Daoy (cell line): ENCODE measurements around the gene PRXL2B. TPM values are rescaled to one million over a fixed set of nuclear protein-coding genes. Genes with fewer than 3 reads are reported as not detected.

Experiments
- DNase-seq: peaks from one replicate; pipeline ENCODE4 v3.0.0-alpha.2; 2015; ENCODE audit warnings: low read depth
- total RNA-seq: library from RNA; depleted of rRNA; stranded (reverse); fragments of >200 nt; shearing (Covaris generic); gene quantifications from 2 replicates; pipeline ENCODE4 v1.2.3, GENCODE V29; 2014

Gene PRXL2B
- total RNA-seq, 1 experiment from 2014 or later, result 13.0 TPM

DNA sequence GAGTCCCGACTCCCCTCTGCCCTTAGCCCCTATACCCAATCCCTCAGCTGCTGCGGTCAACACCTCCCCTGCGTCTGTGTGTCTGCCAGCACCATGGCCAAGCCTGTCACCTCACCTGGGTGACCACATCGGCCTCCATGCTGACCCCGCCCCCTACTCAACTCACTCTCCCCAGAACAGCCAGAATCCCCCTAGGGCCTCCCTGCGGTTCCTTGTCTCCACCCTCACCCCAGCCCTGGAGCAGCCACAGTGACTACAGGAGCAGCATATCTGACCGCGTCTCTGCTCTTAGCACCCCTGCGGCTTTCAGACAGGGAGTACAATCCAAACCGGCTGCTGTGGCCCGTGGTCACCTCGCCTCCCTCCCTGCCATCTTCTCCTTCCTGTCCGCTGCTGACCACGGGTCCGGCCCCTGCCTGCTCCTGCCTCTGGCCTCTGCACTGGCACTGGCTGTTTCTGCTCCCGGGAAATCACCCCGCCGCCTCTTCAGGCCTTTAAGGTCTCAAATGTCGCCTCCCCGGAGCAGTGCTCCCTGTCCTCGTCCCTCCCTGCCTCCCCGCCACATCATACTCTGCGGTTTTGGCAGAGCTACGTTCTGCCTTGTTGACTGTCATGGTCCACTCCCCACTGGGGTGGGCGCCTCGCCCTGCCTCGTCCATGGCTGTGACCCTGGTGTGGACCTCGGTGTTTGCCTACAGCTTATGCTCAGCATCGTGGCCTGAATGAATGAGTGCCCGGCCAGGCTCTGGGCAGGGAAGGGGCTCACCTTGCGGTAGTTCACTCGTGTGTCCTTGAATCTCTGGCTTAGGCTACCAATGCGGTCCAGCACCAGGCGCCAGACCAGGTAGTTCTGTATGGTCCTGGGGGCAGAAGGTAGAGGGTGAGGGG lies 11.1 kb downstream of the PRXL2B start:
- no peak for DNase-seq

DNA sequence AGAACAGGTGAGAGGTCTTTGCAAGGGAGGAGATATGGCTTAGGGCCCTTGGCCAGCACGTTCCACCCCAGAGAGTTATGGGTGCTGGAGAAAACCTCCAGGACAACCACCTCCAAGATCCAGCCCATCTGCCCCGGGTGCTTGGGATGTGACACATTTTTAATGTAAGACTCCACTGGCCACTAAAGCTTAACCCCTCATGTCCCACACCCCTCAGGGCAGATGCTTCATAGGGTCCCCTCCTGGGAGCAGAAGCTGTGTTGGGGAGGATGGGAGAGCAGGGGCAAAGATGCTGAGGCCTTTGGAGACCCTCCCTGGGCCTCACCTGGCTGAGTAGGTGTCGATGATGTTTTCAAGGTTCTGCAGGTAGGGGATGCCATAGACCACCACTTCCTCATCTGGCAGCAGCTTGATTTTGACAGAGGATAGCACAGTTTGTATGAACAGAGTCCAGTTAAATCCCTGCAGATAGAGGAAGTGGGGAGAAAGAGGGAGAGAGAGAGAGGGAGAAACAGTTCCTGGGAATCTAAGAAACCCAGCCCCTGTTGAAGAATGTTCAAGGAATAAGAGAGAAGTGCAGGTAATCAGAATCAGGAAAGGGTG lies 11.9 kb downstream of the PRXL2B start:
- no peak for DNase-seq

DNA sequence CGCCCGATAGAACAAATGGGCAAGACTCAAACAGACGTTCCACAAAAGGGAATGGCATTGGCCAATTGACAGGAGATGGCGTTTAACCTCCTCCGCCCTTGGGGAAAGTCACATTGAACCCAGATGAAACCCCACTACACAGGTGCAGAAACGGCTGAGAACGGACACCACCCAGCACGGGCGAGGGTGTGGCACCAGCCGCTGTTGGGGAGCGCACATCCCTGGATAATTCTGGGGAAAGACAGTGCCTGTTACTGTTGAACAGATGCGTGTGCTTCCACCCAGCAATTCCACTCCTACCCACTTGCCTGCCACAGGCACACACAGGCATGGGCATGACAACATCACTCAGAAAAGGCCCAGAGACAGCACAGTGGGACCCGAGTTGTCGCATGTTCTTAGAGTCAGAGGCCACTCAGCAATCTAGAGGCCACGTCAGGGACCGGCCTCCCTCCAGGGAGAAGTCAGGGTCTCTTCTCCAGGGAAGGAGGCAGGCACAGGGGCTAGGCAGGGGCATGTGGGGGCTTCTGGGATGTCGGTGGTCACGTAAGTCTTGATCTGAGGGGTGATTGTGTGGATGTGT lies 15.2 kb downstream of the PRXL2B start:
- no peak for DNase-seq

DNA sequence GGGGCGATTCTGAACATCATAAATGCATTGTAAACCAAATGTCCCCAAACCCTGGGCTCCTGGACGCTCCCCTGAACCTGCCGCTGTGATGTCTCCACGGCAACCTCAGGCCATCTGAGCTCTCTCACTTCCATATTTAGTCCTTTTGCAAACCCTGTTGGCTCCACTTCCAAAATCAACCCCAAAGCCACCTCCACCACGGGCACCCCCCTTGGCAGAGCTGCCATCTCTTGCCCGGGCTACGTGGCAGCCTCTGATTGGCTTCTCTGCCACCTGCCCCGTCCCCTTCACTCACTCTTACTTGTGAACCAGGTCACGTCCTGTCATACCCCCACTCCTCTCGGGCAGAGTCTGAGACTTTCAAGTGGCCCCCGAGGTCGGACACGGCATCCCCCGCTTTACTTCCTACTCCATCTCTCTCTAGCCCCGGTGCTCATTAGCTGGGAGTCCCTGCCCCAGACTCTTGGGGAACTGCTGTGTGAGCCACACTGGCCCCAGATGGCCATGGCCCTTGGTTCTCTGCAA lies 15.8 kb downstream of the PRXL2B start:
- DNase-seq, result no peak

DNA sequence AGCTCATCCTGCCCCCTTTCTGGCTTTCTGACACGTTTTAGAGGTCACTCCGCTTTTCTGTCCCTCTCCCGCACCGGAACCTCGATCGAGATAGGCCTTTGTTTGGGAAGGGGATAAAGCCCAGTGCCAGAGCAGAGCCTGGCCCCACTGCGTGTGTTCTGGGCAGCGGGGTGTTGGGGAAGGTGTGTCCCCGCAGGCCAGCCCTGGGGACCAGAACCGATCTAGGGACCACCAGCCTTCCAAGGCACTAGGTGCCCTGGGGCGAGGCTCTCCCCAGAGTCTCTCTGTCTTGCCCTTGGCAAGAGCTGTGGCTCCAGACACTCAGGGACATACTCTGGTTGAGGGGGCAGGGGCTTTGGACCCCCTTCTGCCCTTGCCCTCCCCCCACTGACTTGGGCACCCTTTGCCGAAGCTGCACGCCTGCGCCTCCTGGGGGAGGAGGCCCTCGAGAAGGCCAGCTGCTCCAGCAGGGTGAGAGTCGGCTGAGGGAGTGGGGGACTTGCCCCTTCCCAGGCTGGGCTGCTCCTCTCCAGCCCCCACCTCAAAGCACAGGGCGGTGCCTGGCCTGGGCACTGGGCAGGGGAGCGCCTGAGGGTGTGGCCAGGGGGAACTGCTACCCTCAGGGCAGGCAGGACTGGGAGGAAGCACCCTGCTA lies 16.4 kb downstream of the PRXL2B start:
- no peak for DNase-seq

DNA sequence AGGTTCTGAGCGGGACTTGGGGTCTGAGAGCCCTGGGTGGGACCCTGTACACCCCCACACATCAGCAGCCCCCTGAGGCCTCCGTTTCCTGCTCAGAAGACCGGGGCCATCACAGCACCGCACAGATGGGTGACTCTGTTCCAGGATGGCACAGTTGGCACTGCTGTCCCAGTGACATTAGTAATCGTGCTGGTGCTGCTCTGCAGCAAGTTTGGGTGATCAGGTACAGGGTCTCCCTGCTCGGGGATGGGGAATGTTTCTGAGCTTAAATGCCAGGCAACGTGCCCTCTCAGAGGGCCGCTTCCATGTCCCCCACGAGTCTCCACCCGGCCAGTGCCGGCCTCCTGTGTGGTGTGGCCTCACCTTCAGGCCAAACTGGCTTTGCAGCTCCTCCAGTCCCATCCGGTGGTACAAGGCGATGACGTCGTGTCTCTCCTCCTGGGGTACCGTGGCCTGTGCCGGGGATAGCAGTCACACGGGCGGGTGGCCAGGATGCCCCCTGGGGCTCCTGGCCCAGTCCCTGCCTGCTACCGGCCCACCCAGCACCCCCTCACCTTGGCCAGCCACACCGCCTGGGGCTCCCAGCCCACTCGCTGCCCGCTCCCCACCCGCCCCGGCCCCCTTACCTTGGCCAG lies 17.1 kb downstream of the PRXL2B start:
- DNase-seq, result no peak

DNA sequence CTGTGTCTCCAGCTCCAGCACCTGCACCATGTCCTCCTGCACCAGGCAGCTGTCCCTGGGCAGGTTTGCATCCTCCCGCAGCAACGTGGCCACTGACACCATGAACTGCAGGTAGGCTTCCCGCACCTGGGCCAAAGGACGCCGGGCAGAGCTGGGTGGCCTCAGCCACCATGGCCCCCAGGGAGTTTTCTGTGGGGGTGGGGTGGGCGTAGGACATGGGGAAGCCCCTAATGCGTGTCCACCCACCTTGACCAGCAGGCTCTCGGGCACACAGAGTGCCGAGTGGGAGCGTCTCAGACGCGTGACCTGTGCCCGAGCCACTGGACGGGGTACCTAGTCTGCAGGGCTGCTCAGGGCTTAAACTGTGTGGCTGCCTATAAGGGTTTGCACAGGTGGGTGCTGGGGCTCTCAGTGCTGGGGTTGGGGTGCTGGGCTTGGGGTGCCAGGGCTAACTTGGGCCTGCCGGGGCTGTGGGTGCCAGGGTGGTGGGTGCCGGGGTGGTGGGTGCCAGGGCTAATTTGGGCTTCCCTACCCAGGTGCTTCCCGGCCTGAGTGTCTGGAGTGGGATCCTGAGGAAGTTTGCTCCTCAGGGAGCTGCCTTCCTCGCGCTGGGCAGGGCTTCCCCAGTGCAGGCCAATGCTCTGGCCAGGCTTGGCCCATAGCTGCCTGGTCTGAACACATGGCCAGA lies 17.7 kb downstream of the PRXL2B start:
- no peak for DNase-seq

DNA sequence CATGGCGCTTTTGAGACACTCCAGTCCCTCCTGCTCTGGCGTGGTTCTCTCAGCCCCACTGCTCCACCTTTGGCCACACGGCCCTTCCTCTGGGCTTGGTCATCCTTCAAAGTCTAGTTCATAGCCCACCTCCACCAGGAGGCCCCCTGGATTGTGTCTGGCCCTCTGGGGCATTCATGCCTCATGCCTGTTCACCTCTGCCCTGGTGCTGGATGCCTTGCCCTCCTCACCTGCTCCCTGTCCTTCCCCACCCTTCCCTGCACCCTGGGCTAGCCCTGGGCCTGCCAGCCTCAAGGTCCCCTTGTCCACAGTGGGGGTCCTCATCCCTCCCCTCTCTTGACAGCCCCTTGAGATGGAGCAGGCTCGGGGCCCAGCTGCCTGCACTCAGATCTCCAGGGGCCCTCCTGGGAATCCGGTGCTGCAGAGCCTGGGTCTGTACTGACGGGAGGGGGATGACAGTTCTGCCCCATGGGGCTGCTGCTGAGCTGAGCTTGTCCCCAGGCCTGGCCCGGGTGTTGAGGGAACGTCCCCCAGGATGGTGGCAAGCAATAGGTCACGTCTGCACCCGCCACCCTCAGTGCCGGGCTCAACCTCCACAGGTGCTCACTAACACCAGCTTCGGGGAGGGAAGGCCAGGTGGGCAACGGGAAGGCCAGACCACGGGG lies 18.4 kb downstream of the PRXL2B start:
- DNase-seq, result no peak

DNA sequence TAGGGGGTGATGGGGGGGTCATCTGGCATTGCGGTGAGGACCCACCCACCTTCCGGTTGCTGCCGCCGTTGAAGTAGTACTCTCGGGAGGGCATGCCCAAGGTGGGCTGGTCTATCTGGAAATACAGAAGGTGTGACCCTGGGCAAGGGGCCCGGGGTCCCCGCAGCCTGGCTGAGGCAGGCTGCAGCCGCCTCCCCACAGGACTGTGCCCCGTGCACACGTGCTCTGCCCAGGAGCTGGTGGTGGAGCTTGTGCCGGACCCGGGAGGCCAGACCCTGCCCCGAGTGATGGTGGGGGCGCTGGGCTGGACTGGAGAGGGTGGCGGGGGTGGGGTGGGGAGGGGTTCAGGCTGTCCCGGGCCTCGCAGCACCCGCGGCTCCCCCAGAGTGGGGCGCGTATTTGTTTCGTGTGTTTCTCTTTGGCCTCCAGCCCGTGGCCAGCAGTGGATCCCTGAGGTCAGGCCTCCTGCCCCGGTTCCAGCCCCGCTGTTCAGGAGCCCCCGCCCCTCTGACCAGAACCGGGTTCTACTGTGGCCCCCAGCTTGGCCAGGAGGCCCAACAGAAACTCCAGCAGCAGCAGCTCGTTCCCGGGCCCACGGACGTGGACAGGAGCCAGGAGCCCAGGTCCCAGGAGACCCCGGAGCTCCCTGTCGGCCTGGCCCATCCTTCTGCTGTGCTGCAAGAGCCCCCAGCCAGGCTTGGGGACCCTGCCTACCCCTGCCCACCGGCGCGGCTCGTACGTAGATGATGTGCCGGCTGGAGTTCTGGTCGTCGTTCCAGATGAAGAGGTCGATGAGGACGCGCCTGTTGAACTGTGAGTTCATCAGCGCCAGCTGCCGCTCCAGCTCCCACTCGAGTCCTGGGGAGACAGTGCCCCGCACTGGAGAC lies 19.2 kb downstream of the PRXL2B start:
- DNase-seq, result no peak

DNA sequence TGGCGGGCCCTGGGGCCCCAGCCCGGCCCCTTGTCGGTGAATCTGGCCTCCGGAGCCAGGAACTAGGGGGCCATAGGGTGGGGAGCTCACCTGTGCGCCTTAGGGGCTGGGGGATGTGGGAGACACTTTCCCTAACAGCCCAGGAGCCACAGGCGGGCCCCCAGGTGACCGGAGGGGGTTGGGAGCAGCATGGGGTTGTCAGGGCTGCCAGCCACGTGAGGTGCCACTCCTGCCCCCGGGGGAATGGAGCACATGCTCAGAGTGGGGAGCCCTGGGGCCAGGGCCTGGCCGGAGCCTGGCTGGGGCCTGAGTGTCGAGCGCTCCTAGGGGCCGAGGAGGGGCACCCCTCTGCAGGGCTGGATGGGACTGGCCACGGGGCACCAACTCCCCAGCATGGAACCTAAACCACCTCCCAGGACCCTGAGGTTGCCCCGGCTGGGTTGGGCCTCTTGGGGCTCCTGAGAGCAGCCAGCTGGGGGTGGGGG lies 19.9 kb downstream of the PRXL2B start:
- no peak for DNase-seq

DNA sequence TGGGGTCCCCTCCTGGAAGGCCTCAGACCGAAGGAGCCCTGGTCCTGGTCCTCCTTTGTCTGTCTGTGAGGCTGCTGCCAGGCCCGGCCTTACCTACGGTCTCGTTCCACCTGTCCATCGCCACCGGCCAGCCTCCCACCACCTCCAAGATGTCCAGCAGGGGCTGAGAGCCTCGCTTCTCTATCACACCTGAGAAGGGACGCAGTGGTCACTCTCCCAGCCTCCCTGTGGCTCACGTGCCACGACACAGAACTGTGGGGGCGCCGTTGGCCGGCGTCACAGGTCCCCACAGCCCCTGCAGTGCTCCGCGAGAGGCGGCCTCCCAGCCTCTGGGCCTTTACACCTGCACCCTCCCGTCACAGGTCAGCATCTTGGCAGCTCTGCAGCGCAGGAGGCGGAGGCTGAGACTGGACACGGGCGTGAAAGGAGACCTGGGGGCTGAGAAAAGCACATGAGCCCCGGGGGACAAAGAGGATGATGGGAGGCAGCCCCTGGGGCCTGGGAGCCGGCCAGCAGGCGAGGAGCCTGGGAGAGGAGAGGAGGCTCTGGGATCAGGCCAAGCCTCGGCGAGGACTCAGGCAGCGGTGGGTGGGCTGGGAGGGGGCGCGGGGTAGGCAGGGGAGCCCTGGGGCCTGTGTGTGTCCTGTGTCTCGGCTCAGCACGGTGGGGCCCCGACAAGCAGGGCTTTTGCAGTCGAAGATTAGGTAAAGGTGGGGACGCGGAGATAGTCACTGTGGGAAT lies 20.5 kb downstream of the PRXL2B start:
- DNase-seq, result no peak

DNA sequence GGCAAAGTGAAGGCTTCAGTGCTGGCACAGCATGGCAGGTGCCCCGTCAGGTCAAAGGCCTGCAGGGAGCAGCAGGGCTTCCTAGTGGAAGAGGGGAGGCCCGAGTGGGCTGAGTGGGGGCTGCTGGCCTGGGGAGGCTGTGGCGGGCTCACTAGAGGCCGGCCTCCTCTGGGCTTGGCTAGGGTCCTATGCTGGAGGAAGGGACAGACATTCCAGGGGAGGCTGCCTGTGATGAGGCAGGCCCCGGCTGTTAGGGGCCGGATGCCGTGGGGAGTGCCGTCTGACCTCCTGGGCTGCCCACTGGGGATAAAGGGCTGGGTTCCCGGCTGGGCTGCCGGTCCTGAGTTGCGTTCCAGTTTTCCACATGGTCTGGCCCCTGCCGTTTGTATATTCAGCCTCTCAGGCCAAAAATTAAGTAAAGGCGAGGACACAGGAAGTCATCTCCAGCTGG lies 21.1 kb downstream of the PRXL2B start:
- DNase-seq, result no peak

DNA sequence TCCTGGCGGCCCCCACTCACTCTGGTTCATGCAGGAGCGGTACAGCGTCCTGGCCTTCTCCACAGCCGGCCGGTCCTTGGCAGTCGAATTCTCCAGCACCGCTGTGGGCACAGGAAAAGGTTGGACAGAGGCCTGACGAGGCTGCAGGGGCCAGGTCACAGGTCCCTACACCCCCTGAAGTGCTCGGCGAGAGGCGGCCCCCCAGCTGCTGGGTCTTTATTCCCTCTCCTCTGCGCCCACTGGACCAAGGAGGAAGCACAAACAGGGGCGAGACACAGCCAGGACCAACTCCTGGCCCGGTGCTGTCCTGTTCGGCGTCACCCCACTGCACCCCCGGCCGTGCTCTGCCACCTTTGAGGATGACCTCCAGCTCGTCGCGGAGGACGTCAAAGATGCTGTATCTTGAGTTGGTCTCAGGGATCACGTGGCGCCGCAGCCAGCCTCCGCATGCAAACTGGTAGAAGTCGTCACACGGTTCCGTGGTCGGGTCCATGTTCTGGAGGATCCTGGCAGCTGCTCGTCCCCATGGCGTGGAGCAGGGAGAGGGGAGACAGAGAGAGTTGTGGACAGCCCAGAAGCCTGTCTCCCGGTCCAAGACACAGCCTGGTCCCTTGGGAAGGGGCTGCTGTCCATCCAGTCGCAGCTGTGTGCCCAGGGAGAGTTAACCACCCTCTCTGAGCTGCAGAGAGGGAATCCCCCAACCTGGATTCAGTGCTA lies 22.9 kb downstream of the PRXL2B start:
- DNase-seq, result no peak

DNA sequence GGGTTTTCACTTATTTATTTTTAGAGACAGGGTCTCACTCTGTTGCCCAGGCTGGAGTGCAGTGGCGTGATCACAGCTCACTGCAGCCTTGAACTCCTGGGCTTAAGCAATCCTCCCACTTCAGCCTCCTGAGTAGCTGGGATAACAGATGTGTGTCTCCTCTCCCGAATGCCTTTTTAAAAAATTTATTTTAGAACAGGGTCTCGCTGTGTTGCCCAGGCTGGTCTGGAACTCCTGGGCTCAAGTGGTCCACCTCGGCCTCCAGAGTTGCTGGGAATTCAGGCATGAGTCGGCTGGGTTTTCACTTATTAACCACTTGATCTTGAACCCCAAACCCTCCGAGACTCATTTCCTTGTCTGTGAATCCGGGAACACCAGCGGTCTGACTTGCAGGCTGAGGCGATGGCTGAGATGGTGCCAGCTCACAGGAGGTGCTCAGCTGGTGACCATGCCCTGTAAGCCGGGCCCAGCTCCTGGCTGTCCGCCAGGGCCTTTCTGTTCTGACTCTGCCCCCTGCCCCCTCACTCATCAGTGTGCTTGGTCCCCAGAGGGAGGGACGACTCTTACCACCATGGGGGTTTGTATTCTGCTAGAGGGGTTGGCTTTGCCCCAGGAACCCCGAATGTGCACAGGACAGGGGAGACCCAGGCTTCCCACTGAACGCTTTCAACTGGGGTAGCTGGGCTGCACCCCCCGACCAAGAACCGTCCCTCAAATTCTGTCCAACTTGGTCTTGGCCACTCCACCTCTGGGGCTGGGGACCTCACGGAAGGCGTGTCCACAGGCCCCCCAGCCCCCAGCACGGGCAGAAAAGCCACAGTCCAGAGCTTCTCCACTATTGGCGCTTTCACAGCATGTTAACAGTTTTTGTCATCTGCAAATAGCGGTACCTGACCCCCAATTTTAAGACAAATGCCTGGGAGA lies 23.7 kb downstream of the PRXL2B start:
- DNase-seq, result peak; percentile 31

DNA sequence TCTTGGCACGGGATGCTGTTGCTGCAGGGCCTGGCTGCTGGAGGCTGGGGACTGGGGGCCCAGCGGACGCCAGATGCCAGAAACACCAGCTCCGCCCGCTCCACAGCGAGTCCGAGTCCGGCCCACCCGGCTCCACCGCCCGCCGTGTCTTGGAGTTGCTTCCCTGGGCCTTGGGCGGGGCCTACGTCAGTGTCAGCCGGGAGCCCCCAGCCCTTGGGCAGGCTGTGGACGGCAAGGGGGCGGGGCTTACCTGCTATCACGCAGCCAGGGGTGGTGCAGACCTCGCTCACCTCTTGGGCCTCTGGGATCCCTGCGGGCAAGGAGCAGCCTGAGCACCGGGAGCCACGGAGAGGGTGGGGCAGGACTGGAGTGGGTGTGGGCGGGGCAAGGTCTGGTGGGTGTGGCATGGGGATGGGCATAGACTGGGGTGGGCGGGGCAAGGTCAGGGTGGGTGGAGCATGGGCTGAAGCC lies 24.5 kb downstream of the PRXL2B start:
- DNase-seq, result peak; percentile 38

DNA sequence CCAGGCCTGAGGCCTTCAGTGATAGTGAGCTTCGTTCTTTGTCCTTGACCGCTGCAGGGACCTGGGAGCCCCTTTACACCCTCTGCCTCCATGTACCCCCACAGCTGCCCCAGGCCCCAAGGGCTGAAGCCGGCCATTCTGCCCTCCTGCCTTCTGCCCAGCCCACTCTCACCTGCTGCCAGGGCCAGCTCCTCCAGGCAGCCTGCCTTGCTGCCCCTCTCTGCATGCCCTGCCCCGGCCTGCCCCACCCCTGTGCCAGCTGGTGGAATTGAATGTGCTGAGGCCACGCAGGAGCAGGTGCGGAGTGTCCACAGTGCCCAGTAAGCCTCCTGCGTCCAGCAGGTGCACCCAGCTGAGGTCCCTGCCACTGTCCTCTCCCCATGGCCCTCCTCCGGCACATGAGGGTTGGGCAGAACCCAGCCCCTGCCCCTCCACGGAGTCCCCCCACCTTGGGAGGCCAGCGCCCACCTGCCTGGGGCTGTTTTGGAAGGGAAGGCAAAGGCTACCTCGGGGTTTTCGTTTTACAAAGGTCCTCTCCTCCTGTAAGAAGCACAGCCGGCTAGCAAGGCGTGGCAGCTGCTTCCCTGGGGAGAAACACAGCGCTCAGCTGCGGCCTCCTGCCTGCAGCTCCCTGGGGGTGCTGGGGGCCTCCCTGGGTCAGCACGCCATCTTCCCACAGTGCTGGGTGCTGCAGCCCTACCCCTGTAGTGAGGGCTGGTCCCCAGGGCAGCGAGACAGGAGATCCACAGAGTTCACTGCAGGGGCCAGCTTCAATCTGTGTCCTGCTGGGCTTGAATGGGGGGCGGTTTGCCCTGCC lies 25.3 kb downstream of the PRXL2B start:
- no peak for DNase-seq
